Stomach (tissue), 4 donors: ENCODE data around the gene HACE1.

ENCODE experiments used
- CTCF ChIP-seq, 7 experiments: fragments of 450-650 bp in 4 of 7; fragments of 200-600 bp in 3 of 7; sonication (generic) in 3 of 7; IDR thresholded peaks; one replicate each; pipeline ENCODE4 v1.5.1; 2016 to 2019; ENCODE audit warnings: antibody characterized with exemption in 7 of 7, control low read depth in 2 of 7, mild to moderate bottlenecking in 1 of 7
- POLR2A ChIP-seq, 4 donors: fragments of 450-650 bp; IDR thresholded peaks; one replicate each; pipeline ENCODE4 v1.6.1; 2016; ENCODE audit warnings: antibody characterized with exemption in 4 of 4, control low read depth in 2 of 4, mild to moderate bottlenecking in 1 of 4, moderate library complexity in 1 of 4

DNA sequence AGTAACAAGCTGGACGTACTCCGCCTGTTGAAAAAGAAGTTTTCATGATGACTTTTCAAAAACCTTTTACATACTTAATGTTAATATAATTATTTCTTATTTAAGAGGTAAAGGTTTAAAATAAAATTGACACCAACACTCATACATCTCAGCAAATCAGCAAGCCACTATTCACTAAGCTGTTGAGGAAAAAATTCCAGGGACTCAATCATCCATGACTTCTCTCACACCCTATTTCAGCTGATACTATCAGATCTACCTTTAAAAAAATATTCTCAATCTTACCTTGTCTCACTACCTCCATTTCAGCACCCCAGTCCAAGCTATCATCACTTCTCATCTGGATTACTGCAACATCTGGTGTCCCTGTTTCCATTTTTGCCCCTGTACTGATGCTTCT lies 109.3 kb downstream of the HACE1 start:
- TF ChIP-seq CTCF (IDR thresholded peaks at IDR 0.05) = no peak
- TF ChIP-seq POLR2A (IDR thresholded peaks at IDR 0.05) = no peak
